NCI-H526 treated with DMSO at 0.1 percent for 48 hours (cell line): ENCODE results near the gene FZD2.
"Not testable (repeated sequence)": the region's sequence is repeated elsewhere in the genome, so short reads cannot be mapped to it uniquely, and the experiment has no call there.

ENCODE experiments used
- DNase-seq: peaks from one replicate; lab custom pipeline; 2025; lab: John Stamatoyannopoulos, UW

FZD2 gene

GRCh38 chr17:44556832-44557606 is at the start of gene FZD2:
Gene FZD2 (plus strand): TSS chr17:44557484. CDS start chr17:44557689, 205 bp downstream.
- peak; percentile 57 for DNase-seq

DNA sequence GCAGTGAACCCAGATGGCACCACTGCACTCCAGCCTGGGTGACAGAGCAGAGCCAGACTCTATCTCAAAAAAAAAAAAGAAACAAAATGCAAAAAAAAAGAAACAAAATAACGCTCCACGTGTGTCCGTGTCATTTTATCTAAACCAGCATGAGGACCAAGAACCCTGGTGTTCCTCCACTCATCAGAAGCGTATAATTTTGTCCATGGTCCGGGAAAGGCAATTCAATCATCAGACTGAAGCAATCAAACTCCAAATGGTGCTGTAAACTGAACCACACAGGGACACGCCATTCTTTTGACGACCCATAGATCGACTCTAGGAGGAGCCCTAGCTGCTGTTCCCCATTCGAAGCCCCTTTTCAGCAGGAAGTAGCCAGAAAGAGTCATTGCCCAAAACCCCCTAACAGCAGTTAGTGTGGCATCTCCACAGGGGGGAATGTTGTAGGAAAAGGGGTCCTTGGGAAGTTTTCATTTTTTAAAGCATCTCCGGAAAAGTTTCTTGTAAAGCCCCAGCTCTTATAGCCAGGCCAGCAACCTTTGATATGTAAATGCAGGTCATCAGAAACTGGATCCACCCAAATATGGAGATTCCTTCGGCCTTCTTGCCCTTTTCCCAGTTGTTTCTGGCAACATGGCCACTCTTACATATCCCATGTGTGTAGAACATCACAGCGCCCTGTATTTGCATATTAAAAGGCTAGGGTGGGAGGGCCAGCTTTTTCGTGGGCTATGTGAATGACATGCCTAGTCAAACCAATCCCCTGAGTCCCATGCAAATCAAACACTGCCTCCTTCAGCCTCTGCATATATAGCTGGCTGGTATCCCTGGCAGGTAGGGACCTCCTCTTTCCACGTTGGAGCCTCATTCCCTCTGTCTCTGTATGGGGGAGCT is 45.8 kb upstream of the FZD2 start:
- DNase-seq = peak; percentile 87

DNA sequence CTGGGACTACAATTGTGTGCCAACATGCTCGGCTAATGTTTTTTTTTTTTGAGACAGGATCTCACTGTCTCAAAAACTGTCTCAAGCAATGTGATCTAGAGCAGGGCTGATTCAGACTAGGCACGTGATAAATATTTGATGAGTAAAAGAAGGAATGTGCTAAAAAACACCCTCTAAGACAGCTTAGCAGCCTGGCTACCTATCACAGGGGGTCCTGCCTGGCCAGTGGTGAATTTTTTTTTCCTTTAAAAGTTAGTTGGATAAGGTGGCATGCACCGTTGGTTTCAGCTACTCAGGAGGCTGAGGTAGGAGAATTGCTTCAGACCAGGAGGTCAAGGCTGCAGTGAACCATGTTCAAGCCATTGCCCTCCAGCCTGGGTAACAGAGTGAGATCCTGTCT is 39.3 kb upstream of the FZD2 start:
- no peak for DNase-seq

- peak; percentile 61 for DNase-seq
Measured at GRCh38 chr17:44522883-44523671, 34.2 kb upstream of the FZD2 start.

DNA sequence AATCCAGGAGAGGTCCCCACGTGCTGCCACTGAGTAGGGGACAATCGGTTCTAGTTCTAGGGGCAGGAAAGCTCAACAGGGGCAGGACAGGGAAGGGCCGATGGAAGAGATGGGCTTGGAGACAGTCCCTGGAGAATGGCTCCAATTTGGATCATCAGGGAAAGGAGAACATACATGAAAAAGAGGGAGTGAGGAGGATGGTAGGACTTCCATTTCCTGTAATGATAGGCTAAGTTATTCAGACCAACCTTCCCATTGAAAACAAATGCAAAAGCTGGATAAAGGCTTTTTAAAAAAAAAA is 33.7 kb upstream of the FZD2 start:
- no peak for DNase-seq

GRCh38 chr17:44527102-44527501 is 30.2 kb upstream of the FZD2 start:
- DNase-seq = no peak

GRCh38 chr17:44527954-44528353 is 29.3 kb upstream of the FZD2 start:
- DNase-seq = no peak

DNA sequence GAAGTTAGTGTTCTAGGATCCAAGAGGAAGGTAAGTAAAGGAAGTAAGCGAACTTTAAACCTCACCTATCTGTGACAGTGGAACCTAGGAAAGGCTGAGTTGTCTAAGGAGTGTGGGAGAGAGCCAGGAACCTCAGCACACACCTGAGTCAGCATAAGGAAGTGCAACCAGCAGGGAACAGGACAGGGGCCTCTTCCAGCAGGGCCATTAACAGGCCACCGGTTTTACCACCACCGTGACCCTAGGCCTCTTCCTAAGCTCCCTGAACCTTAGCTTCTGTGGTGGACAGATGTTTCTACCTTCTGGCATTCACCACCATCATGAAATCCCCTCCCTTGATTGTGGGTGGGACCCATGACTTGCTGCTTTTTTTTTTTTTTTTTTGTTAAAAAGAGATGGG is 27.4 kb upstream of the FZD2 start:
- no peak for DNase-seq

GRCh38 chr17:44530896-44531418 is 26.3 kb upstream of the FZD2 start:
- DNase-seq = no peak

DNA sequence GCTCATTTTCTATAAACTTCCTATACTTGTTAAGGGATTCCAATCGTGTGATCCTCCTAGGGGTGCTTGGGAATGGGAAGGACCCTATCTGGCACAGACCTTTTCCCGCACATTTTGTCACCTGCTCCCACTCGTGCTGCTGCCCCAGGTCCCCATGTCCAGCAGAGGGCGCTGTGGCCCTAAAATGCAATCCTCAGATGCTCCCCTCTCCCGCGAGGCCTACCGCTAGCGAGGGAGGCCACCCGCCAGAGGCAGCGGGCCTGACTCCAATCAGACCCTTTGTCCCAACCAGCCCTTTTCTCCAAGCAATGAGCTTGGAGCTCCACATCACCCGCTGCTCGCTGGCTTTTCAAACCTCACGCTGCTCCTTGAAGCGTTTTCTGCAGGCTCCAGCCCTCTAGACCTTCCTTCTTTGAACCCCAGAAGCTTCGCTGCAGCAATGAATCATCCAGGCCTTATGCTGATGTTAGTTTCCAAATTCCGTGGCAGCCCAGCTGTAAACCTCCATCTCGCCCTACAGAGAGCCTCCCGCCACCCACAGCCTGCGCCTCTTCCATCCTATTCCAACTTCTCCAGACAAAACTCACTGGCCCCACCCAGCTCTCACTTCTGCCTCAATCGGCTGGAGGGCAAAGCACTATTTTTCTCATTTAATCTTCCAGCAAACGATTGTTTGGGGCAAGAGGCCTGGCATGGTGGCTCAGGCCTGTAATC is 23.6 kb upstream of the FZD2 start:
- DNase-seq = peak; percentile 61

- DNase-seq = no peak
Measured at GRCh38 chr17:44536090-44536953, 21.0 kb upstream of the FZD2 start.

GRCh38 chr17:44537922-44538321 is 19.4 kb upstream of the FZD2 start:
- not testable (repeated sequence) for DNase-seq

DNA sequence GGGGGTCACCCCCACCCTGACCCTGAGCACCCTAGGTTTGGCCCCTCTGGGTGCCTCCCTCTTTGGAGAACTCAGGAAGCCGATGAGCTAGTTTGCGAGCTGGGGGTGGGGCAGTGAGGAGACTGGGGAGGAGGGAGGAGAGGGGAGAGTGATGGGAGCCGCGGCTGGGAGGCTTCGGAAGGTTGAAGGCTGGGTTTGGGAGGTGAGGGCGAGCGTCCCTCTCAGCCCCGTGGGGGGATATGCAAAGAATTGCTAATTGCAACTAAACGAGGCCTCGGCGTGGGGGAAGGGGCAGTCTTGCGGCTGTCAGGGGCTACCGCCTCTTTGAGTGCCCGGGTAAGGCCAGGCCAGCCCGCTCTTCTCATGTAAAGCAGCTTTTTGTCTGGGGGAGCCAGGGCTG is 17.6 kb upstream of the FZD2 start:
- DNase-seq = no peak

DNA sequence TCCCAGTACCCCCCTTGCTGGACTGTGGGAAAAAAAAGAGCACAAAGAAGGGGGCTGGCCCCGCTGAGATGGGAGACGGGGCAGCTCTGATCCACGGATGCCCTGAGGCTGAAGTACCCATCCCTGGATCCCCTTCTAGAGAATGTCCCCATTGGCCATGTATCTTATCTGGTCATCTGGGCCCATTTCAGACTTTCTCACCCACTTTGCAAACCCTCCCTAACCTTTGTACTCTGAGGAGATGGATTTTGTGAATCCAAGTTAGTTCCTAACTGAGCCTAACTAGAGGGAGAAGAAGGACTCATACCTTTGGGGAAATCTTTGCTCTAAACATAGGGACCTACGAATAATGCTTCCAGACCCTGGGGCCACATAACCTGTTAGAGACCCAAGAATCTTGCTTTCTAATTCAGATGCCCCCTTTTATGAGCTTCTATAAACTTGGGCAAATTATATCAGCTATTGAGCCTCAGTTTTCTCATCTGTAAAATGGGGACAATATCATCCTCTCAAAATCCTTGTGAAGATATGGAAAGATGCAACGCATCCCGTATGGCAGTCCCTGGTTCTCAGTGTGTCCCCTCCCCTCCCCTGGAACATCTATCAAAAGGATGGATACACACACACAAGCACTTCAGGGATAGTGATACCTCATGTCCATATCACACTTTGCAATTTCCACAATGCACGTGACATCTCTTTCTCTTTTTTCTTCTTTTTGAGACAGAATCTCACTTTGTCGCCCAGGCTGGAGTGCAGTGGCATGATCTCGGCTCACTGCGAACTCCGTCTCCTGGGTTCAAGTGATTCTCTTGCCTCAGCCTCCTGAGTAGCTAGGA is 16.8 kb upstream of the FZD2 start:
- DNase-seq = no peak

GRCh38 chr17:44541884-44542581 is 15.3 kb upstream of the FZD2 start:
- DNase-seq = no peak

- no peak for DNase-seq
Measured at GRCh38 chr17:44543213-44543904, 13.9 kb upstream of the FZD2 start.

GRCh38 chr17:44543905-44544523 is 13.3 kb upstream of the FZD2 start:
- no peak for DNase-seq
